Heart right ventricle (tissue), 16 donors: ENCODE measurements around the gene ZNF521. TPM values are rescaled to one million over a fixed set of nuclear protein-coding genes. Genes with fewer than 3 reads are reported as not detected.
"Not testable (repeated sequence)": the region's sequence is repeated elsewhere in the genome, so short reads cannot be mapped to it uniquely, and the experiment has no call there.

ENCODE experiments used
- ATAC-seq, 8 donors: fragments of 200-7000 bp; cut with Tn5 transposase; one replicate each; pipeline ENCODE4 v1.9.1; 2020; ENCODE audit warnings: mild to moderate bottlenecking in 8 of 8, moderate library complexity in 8 of 8, moderate number of reproducible peaks in 1 of 8
- DNase-seq, 2 donors: peaks; one replicate each; pipeline ENCODE4 v3.0.0-alpha.2; 2020
- H3K27ac ChIP-seq, 10 donors: fragments of 200-600 bp; sonication (generic) in 2 of 10; one replicate each; pipeline versions ENCODE4 v1.5.0 to v1.8.0; 2020 to 2022; ENCODE audit warnings: mild to moderate bottlenecking in 3 of 10
- H3K27me3 ChIP-seq, 7 donors: fragments of 200-600 bp; one replicate each; pipeline ENCODE4 v1.8.0; 2021 to 2022; ENCODE audit warnings: mild to moderate bottlenecking in 2 of 7
- H3K36me3 ChIP-seq, 9 donors: fragments of 200-600 bp; sonication (generic) in 1 of 9; one replicate each; pipeline versions ENCODE4 v1.5.0 to v1.8.0; 2020 to 2022; ENCODE audit warnings: mild to moderate bottlenecking in 2 of 9
- H3K4me1 ChIP-seq, 9 donors: fragments of 200-600 bp; sonication (generic) in 1 of 9; one replicate each; pipeline versions ENCODE4 v1.5.0 to v1.8.0; 2020 to 2022; ENCODE audit warnings: mild to moderate bottlenecking in 4 of 9
- H3K4me3 ChIP-seq, 10 donors: fragments of 200-600 bp; sonication (generic) in 2 of 10; one replicate each; pipeline versions ENCODE4 v1.5.0 to v1.8.0; 2020 to 2022; ENCODE audit warnings: mild to moderate bottlenecking in 7 of 10, moderate library complexity in 2 of 10
- H3K9me3 ChIP-seq, 11 donors: fragments of 200-600 bp in 10 of 11; sonication (generic) in 2 of 11; one replicate each; pipeline versions ENCODE4 v1.5.0 to v1.8.0; 2013 to 2022; ENCODE audit warnings: mild to moderate bottlenecking in 2 of 11, control low read depth in 1 of 11, moderate library complexity in 1 of 11
- CTCF ChIP-seq, 9 donors: fragments of 200-600 bp; sonication (generic) in 2 of 9; IDR thresholded peaks; one replicate each; pipeline versions ENCODE4 v1.5.0 to v1.8.0; 2021 to 2022; ENCODE audit warnings: antibody characterized with exemption in 9 of 9, mild to moderate bottlenecking in 5 of 9, moderate library complexity in 1 of 9
- WGBS, 2 donors: extraction: QIAGEN DNeasy Blood & Tissue Kit; methylation state at CpG; one replicate each; pipeline ENCODE4 v1.1.7; 2013; ENCODE audit warnings: inconsistent platforms in 1 of 2; 5-methylcytosine and 5-hydroxymethylcytosine counted together
- intact Hi-C, 10 donors: fragments of 100-400 bp; cut with DNase I; formaldehyde crosslinking; loops; one replicate each; pipeline versions ENCODE4 v1.11.1 to v1.14.2; 2022
- polyA plus RNA-seq, 2 donors: library from polyadenylated mRNA; stranded (reverse); fragments of 200-250 nt; gene quantifications; one replicate each; pipeline ENCODE4 v1.2.3, GENCODE V29; 2013
- total RNA-seq, 10 donors: library from RNA; stranded (reverse); fragmentation: NEBNext Ultra II Directional in 3 of 10; extraction: Animal tissue kit (Norgen Biotek cat#: 25700) in 3 of 10; gene quantifications; one replicate each; pipeline versions ENCODE4 v1.2.1 to v1.2.4, GENCODE V29; 2021 to 2023
- donor health status: Arrhythmogenic right ventricular cardiomyopathy.
- donor health status: ischemic (EF 13 %, LVEDD 7.1; RV severe dilation, severe dysfunction).
- donor health status: healthy with polysubstance abuse.
- donor health status: DM: no; HTN: yes; CAD: no.
- donor health status: DM: no; HTN: no; CAD: no.
- donor health status: ischemic (EF 25% LVEDD 6.9; RV normal size, moderate dysfunction).
- donor health status: ischemic (EF 25% LVEDD 5.7; RV mildly dilated, moderate dysfunction).
- donor health status: healthy.
- donor health status: DM: yes; HTN: yes; CAD: no.
- donor health status: Ischemic cardiomyopathy.
- donor health status: ischemic (EF 35%, LVEDD 5.7; RV mildly dilated, moderate dysfunction).
- donor health status: nonischemic (EF 11% LVEDD 7.7; RV severe dilation, severe dysfunction).
- donor health status: DM: yes; HTN: yes; CAD: no.
- donor health status: PGD.
- donor health status: ischemic (EF 29% LVEDD 5.4; RV normal size, mild dysfunction).
- donor health status: nonischemic (EF 23%, LVEDD 6.1; RV moderate dilation, normal function).

ZNF521 gene
- total and polyA plus RNA-seq, 12 donors: 3.3 to 26.4 (median 15.5) TPM

- TF ChIP-seq CTCF (IDR thresholded peaks at IDR 0.05): no peak
- DNase-seq: no peak
- intact Hi-C loops: no loop called here
- 21 to 29% methylated on average over 4 of the region's 4 CpGs for WGBS, 2 donors
- peak in 3 of 8 donors; percentile 27 to 90 (median 88) for ATAC-seq
- Histone ChIP-seq H3K27me3 (peaks cover 0 to 5% (median 0%) of the 10 kb centered on the region in 7 donors), H3K4me3 (no peak overlapping the region), H3K4me1 (peaks cover 0 to 6% (median 0%) of the 10 kb centered on the region in 9 donors), H3K36me3 (no peaks in the 10 kb centered on the region), H3K27ac (no peak overlapping the region), H3K9me3 (no peaks in the 10 kb centered on the region)
Observed at GRCh38 chr18:25042641-25043051, 309.3 kb downstream of the ZNF521 start.

GRCh38 chr18:25039781-25040180 lies 312.2 kb downstream of the ZNF521 start:
- Histone ChIP-seq H3K9me3 (no peaks in the 10 kb centered on the region), H3K4me3 (no peak overlapping the region), H3K4me1 (peaks cover 0 to 6% (median 0%) of the 10 kb centered on the region in 9 donors), H3K27me3 (peaks cover 0 to 5% (median 0%) of the 10 kb centered on the region in 7 donors), H3K36me3 (no peaks in the 10 kb centered on the region), H3K27ac (no peak overlapping the region)
- intact Hi-C loops: no loop called here
- no peak for TF ChIP-seq CTCF (IDR thresholded peaks at IDR 0.05)
- no peak for DNase-seq
- WGBS, 2 donors: 91 to 95% methylated on average over 3 of the region's 3 CpGs
- no peak for ATAC-seq

GRCh38 chr18:25038261-25038660 lies 313.7 kb downstream of the ZNF521 start:
- no peak for ATAC-seq
- intact Hi-C loops: no loop called here
- Histone ChIP-seq H3K36me3 (no peaks in the 10 kb centered on the region), H3K27me3 (peaks cover 0 to 5% (median 0%) of the 10 kb centered on the region in 7 donors), H3K9me3 (no peaks in the 10 kb centered on the region), H3K4me3 (no peak overlapping the region), H3K4me1 (peaks cover 0 to 6% (median 0%) of the 10 kb centered on the region in 9 donors), H3K27ac (no peak overlapping the region)
- no peak for TF ChIP-seq CTCF (IDR thresholded peaks at IDR 0.05)
- 88 to 93% methylated on average over 8 of the region's 8 CpGs for WGBS, 2 donors
- no peak for DNase-seq

- no peaks in the 10 kb centered on the region for H3K4me1 ChIP-seq
- ATAC-seq (no peak), DNase-seq (no peak)
- TF ChIP-seq CTCF (IDR thresholded peaks at IDR 0.05): no peak
- H3K27ac ChIP-seq: no peak overlapping the region
- intact Hi-C loops: no loop called here
- no peaks in the 10 kb centered on the region for H3K36me3 ChIP-seq
- peaks cover 0 to 5% (median 0%) of the 10 kb centered on the region in 11 donors for H3K9me3 ChIP-seq
- H3K4me3 ChIP-seq: no peak overlapping the region
- no peaks in the 10 kb centered on the region for H3K27me3 ChIP-seq
- WGBS, 2 donors: 79 to 83% methylated on average over 4 of the region's 4 CpGs
Observed at GRCh38 chr18:25033747-25034471, 318.1 kb downstream of the ZNF521 start.

GRCh38 chr18:25033175-25033574 lies 318.8 kb downstream of the ZNF521 start:
- H3K4me3 ChIP-seq, DNase-seq, intact Hi-C loops, ATAC-seq, H3K9me3 ChIP-seq, H3K36me3 ChIP-seq, H3K27ac ChIP-seq, H3K4me1 ChIP-seq, H3K27me3 ChIP-seq: not testable (repeated sequence)
- WGBS, 2 donors: 43 to 56% methylated on average over 6 of the region's 6 CpGs
